ENCODE data around the gene PTPRT. TPM values are rescaled to one million over a fixed set of nuclear protein-coding genes. Genes with fewer than 3 reads are reported as not detected.

Gene PTPRT
- total RNA-seq, 1 experiment from 2014 or later = 0.20 TPM

GRCh38 chr20:43015566-43015965, 174.1 kb downstream of the PTPRT start:
- intact Hi-C loops (cut with micrococcal nuclease; ENCODE audit: unreplicated experiment) = no loop called here
- Mint-ChIP-seq H3K4me3 (ENCODE audit: unreplicated experiment) (no peak overlapping the region), H3K27me3 (ENCODE audit: insufficient read depth, unreplicated experiment) (peaks cover 10% of the 10 kb centered on the region), H3K4me1 (ENCODE audit: low read depth, unreplicated experiment) (peaks cover 8% of the 10 kb centered on the region), H3K9me3 (ENCODE audit: unreplicated experiment) (no peaks in the 10 kb centered on the region), H3K36me3 (ENCODE audit: insufficient read depth, unreplicated experiment) (no peaks in the 10 kb centered on the region), H3K27ac (ENCODE audit: unreplicated experiment) (no peak overlapping the region)
- BruUV-seq (replicated peaks) = no TSS peak
- H3K4me3 ChIP-seq (ENCODE audit: low read depth, low read length) = no peak overlapping the region
- no peaks in the 10 kb centered on the region; the same call in 1 of the 2 replicates for H3K27me3 ChIP-seq (replicated peaks; ENCODE audit: control insufficient read depth, insufficient read depth, low read length)
- no peaks in the 10 kb centered on the region for H3K4me1 ChIP-seq
- no peak for DNase-seq
- H3K36me3 ChIP-seq (ENCODE audit: control insufficient read depth, insufficient read depth, low read length) = no peaks in the 10 kb centered on the region
- ChIA-PET CTCF (no interaction called here), POLR2A (no interaction called here)
- no peak for TF ChIP-seq CTCF (IDR thresholded peaks at IDR 0.05; ENCODE audit: insufficient read depth in 1 of 2, low read depth in 1 of 2, low read length in 1 of 2, severe bottlenecking in 1 of 2, unreplicated experiment in 1 of 2)
- H3K9me3 ChIP-seq = 0 out of 2 replicates have a peak, but pooled peaks cover 3% of the 10 kb centered on the region

GRCh38 chr20:43014206-43014605, 175.5 kb downstream of the PTPRT start:
- Histone ChIP-seq H3K4me1 (no peaks in the 10 kb centered on the region), H3K27me3 (replicated peaks; ENCODE audit: control insufficient read depth, insufficient read depth, low read length) (no peaks in the 10 kb centered on the region; the same call in 1 of the 2 replicates), H3K36me3 (ENCODE audit: control insufficient read depth, insufficient read depth, low read length) (no peaks in the 10 kb centered on the region), H3K4me3 (ENCODE audit: low read depth, low read length) (no peak overlapping the region), H3K9me3 (0 out of 2 replicates have a peak, but pooled peaks cover 3% of the 10 kb centered on the region)
- H3K27me3 Mint-ChIP-seq (ENCODE audit: insufficient read depth, unreplicated experiment) = peaks cover 13% of the 10 kb centered on the region
- CTCF ChIA-PET = no interaction called here
- peaks cover 8% of the 10 kb centered on the region for H3K4me1 Mint-ChIP-seq (ENCODE audit: low read depth, unreplicated experiment)
- H3K36me3 Mint-ChIP-seq (ENCODE audit: insufficient read depth, unreplicated experiment) = no peaks in the 10 kb centered on the region
- no peak for TF ChIP-seq CTCF (IDR thresholded peaks at IDR 0.05; ENCODE audit: insufficient read depth in 1 of 2, low read depth in 1 of 2, low read length in 1 of 2, severe bottlenecking in 1 of 2, unreplicated experiment in 1 of 2)
- POLR2A ChIA-PET = no interaction called here
- intact Hi-C loops (cut with micrococcal nuclease; ENCODE audit: unreplicated experiment) = no loop called here
- H3K9me3 Mint-ChIP-seq (ENCODE audit: unreplicated experiment) = no peaks in the 10 kb centered on the region
- no peak overlapping the region for H3K4me3 Mint-ChIP-seq (ENCODE audit: unreplicated experiment)
- DNase-seq = no peak
- no TSS peak for BruUV-seq (replicated peaks)
- H3K27ac Mint-ChIP-seq (ENCODE audit: unreplicated experiment) = no peak overlapping the region

- ChIA-PET POLR2A (no interaction called here), CTCF (no interaction called here)
- no peak overlapping the region for H3K4me3 ChIP-seq (ENCODE audit: low read depth, low read length)
- no peak overlapping the region for H3K27ac Mint-ChIP-seq (ENCODE audit: unreplicated experiment)
- H3K27me3 ChIP-seq (replicated peaks; ENCODE audit: control insufficient read depth, insufficient read depth, low read length) = no peaks in the 10 kb centered on the region
- DNase-seq = no peak
- H3K4me1 Mint-ChIP-seq (ENCODE audit: low read depth, unreplicated experiment) = peaks cover 7% of the 10 kb centered on the region
- BruUV-seq (replicated peaks) = no TSS peak
- no peaks in the 10 kb centered on the region for H3K9me3 ChIP-seq
- H3K36me3 Mint-ChIP-seq (ENCODE audit: insufficient read depth, unreplicated experiment) = no peaks in the 10 kb centered on the region
- H3K4me1 ChIP-seq = no peaks in the 10 kb centered on the region
- TF ChIP-seq CTCF (IDR thresholded peaks at IDR 0.05; ENCODE audit: insufficient read depth in 1 of 2, low read depth in 1 of 2, low read length in 1 of 2, severe bottlenecking in 1 of 2, unreplicated experiment in 1 of 2) = no peak
- H3K4me3 Mint-ChIP-seq (ENCODE audit: unreplicated experiment) = no peak overlapping the region
- H3K27me3 Mint-ChIP-seq (ENCODE audit: insufficient read depth, unreplicated experiment) = peaks cover 9% of the 10 kb centered on the region
- intact Hi-C loops (cut with micrococcal nuclease; ENCODE audit: unreplicated experiment) = no loop called here
- H3K9me3 Mint-ChIP-seq (ENCODE audit: unreplicated experiment) = no peaks in the 10 kb centered on the region
- no peaks in the 10 kb centered on the region for H3K36me3 ChIP-seq (ENCODE audit: control insufficient read depth, insufficient read depth, low read length)
Measured at GRCh38 chr20:43011491-43011890, 178.2 kb downstream of the PTPRT start.
